ENCODE results near the gene CNOT10.

CNOT10 gene

GRCh38 chr3:32706348-32707025 is 21.5 kb downstream of the CNOT10 start:
- H3K27ac ChIP-seq = no peak overlapping the region
- TF ChIP-seq CTCF (IDR thresholded peaks at IDR 0.05) = no peak
- H3K36me3 ChIP-seq = peaks cover 10 to 29% (median 25%) of the 10 kb centered on the region in 3 donors
- no peaks in the 10 kb centered on the region for H3K4me1 ChIP-seq
- no peak overlapping the region for H3K4me3 ChIP-seq
- no peak for DNase-seq
- no peaks in the 10 kb centered on the region for H3K27me3 ChIP-seq
- intact Hi-C loops (cut with DNase I; ENCODE audit: low total_unique reads) = no loop called here
- no peaks in the 10 kb centered on the region for H3K9me3 ChIP-seq

- Histone ChIP-seq H3K4me1 (no peaks in the 10 kb centered on the region), H3K27me3 (no peaks in the 10 kb centered on the region), H3K4me3 (no peak overlapping the region), H3K27ac (no peak overlapping the region), H3K9me3 (no peaks in the 10 kb centered on the region), H3K36me3 (peaks cover 10 to 34% (median 26%) of the 10 kb centered on the region in 3 donors)
- intact Hi-C loops (cut with DNase I; ENCODE audit: low total_unique reads) = no loop called here
- no peak for TF ChIP-seq CTCF (IDR thresholded peaks at IDR 0.05)
- no peak for DNase-seq
Measured at GRCh38 chr3:32707026-32707370, 22.0 kb downstream of the CNOT10 start.

- Histone ChIP-seq H3K4me3 (no peak overlapping the region), H3K9me3 (no peaks in the 10 kb centered on the region), H3K36me3 (peaks cover 10 to 45% (median 33%) of the 10 kb centered on the region in 3 donors), H3K27ac (no peak overlapping the region), H3K27me3 (no peaks in the 10 kb centered on the region), H3K4me1 (no peaks in the 10 kb centered on the region)
- intact Hi-C loops (cut with DNase I; ENCODE audit: low total_unique reads) = no loop called here
- DNase-seq = no peak
- TF ChIP-seq CTCF (IDR thresholded peaks at IDR 0.05) = no peak
Measured at GRCh38 chr3:32708672-32709283, 23.8 kb downstream of the CNOT10 start.

- Histone ChIP-seq H3K36me3 (peaks cover 14 to 45% (median 35%) of the 10 kb centered on the region in 3 donors), H3K27me3 (no peaks in the 10 kb centered on the region), H3K4me1 (no peaks in the 10 kb centered on the region), H3K27ac (no peak overlapping the region), H3K9me3 (no peaks in the 10 kb centered on the region), H3K4me3 (no peak overlapping the region)
- no peak for DNase-seq
- intact Hi-C loops (cut with DNase I; ENCODE audit: low total_unique reads) = no loop called here
- TF ChIP-seq CTCF (IDR thresholded peaks at IDR 0.05) = no peak
Measured at GRCh38 chr3:32709346-32709745, 24.4 kb downstream of the CNOT10 start.

GRCh38 chr3:32712506-32713055 is 27.6 kb downstream of the CNOT10 start:
- Histone ChIP-seq H3K9me3 (no peaks in the 10 kb centered on the region), H3K4me3 (no peak overlapping the region), H3K36me3 (peaks cover 34 to 72% (median 56%) of the 10 kb centered on the region in 3 donors), H3K27me3 (no peaks in the 10 kb centered on the region), H3K27ac (no peak overlapping the region), H3K4me1 (no peaks in the 10 kb centered on the region)
- no peak for DNase-seq
- no peak for TF ChIP-seq CTCF (IDR thresholded peaks at IDR 0.05)
- intact Hi-C loops (cut with DNase I; ENCODE audit: low total_unique reads) = no loop called here
